A549 treated with DMSO at 1 μM for 4 hours (cell line): ENCODE data around the gene ZBTB20. TPM values are rescaled to one million over a fixed set of nuclear protein-coding genes. Genes with fewer than 3 reads are reported as not detected.

Experiments used
- total RNA-seq: library from RNA; stranded (reverse); fragments of 200-300 nt; extraction: Qiagen RNA extraction; gene quantifications from 5 replicates; pipeline ENCODE4 v1.2.3, GENCODE V29; 2022; ENCODE audit warnings: low read depth

The ZBTB20 gene
- 0.75 to 1.5 TPM (median 0.98 TPM) in 5 replicates for total RNA-seq

GRCh38 chr3:115146418-115147328 lies at the start of gene ZBTB20:
TSS of gene ZBTB20 (minus strand) at chr3:115147288.

DNA sequence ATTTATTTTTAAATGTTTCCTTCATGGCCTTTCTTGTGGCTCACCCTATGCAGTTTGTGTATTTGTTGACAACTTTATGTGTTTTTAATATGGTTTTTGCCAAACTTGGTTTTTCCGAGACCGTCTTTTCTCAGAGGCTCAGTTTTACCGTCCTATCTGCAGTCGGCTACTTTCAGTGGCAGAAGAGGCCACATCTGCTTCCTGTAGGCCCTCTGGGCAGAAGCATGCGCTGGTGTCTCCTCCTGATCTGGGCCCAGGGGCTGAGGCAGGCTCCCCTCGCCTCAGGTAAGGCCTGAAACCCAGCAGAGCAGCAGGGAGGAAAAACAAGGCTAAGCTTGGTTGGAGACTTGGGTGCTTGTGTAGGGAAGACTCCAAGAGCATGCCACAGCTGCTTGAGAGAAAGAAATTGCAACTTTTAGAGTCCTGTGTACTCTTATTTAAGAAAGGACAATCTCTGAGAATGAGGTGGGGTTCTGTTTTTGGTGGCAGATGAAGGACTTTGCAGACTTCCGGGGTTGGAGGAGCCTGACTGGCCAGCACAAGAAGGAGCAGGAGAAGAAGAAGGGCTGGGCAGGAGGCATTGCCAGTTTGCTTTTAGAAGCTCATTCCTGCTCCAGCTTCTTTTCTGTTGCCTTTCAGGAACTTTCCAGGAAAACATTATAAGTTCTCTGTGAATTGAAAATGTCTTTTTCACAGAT lies 853.1 kb downstream of the ZBTB20 start, which contains the start of gene TIGIT:
Gene TIGIT, plus strand, starts transcription at position 191 of the 698 bp plus-strand sequence. Its CDS starts 34 bp downstream, at position 225.

